Activated CD4-positive, alpha-beta T cell treated with anti-CD3 and anti-CD28 coated beads, Interleukin-10, Interleukin-2, amounts not matched to agents 100 ng/mL and 50 ng/mL, durations not matched to agents 16 hours and 8 hours (primary cell): Measurements from ENCODE around the gene HOXB7.
A peak's percentile ranks its signal among the peaks of the same experiment; 100 is the strongest.

Experiments
- DNase-seq: peaks from one replicate; pipeline ENCODE4 v3.0.0-alpha.2; 2020

HOXB7 gene

GRCh38 chr17:48578616-48579470 lies 32.0 kb downstream of the HOXB7 start:
- DNase-seq: no peak

- peak; percentile 82 for DNase-seq
Measured at GRCh38 chr17:48577946-48578615, 32.7 kb downstream of the HOXB7 start, which contains the start of gene HOXB4. TSS of gene HOXB4 (minus strand) at chr17:48578350. CDS start at chr17:48578319, 31 bp downstream.

- peak; percentile 22 for DNase-seq
Measured at GRCh38 chr17:48577330-48577945, 33.4 kb downstream of the HOXB7 start.

- DNase-seq: peak; percentile 16
Measured at GRCh38 chr17:48576479-48577309, 34.1 kb downstream of the HOXB7 start.

GRCh38 chr17:48575673-48576478 lies 34.9 kb downstream of the HOXB7 start:
- no peak for DNase-seq

- DNase-seq: no peak
Measured at GRCh38 chr17:48575066-48575582, 35.7 kb downstream of the HOXB7 start.

- no peak for DNase-seq
Measured at GRCh38 chr17:48574505-48575065, 36.2 kb downstream of the HOXB7 start.

- no peak for DNase-seq
Measured at GRCh38 chr17:48571826-48572417, 38.9 kb downstream of the HOXB7 start.

- no peak for DNase-seq
Measured at GRCh38 chr17:48571024-48571818, 39.6 kb downstream of the HOXB7 start.

- no peak for DNase-seq
Measured at GRCh38 chr17:48570325-48571023, 40.3 kb downstream of the HOXB7 start.

GRCh38 chr17:48569674-48570324 lies 41.0 kb downstream of the HOXB7 start:
- DNase-seq: no peak

GRCh38 chr17:48569240-48569582 lies 41.6 kb downstream of the HOXB7 start:
- DNase-seq: no peak

- no peak for DNase-seq
Measured at GRCh38 chr17:48568499-48569239, 42.1 kb downstream of the HOXB7 start.

- no peak for DNase-seq
Measured at GRCh38 chr17:48567646-48568354, 43.0 kb downstream of the HOXB7 start.

GRCh38 chr17:48567209-48567608 lies 43.6 kb downstream of the HOXB7 start:
- DNase-seq: no peak

- no peak for DNase-seq
Measured at GRCh38 chr17:48566717-48567116, 44.1 kb downstream of the HOXB7 start.

- DNase-seq: no peak
Measured at GRCh38 chr17:48565925-48566710, 44.7 kb downstream of the HOXB7 start.
